Stimulated activated CD4-positive, alpha-beta T cell treated with anti-CD3 and anti-CD28 coated beads, Interleukin-12 subunit alpha, Interleukin-12 subunit beta, amount 100 ng/mL, for 48 hours (primary cell): ENCODE data around the gene ANKS1B.

Experiments used
- DNase-seq, 3 donors: peaks; one replicate each; pipeline ENCODE4 v3.0.0-alpha.2; 2020; ENCODE audit warnings: low read depth in 2 of 3, low spot score in 1 of 3

ANKS1B gene

GRCh38 chr12:99223579-99223978 is 761.2 kb downstream of the ANKS1B start:
- no peak for DNase-seq

- DNase-seq = no peak
Measured at GRCh38 chr12:99213047-99213446, 771.7 kb downstream of the ANKS1B start.

- no peak for DNase-seq
Measured at GRCh38 chr12:99212275-99212674, 772.5 kb downstream of the ANKS1B start.

- DNase-seq = no peak
Measured at GRCh38 chr12:99205111-99205510, 779.6 kb downstream of the ANKS1B start.

GRCh38 chr12:99201906-99202645 is 782.7 kb downstream of the ANKS1B start:
- no peak for DNase-seq

- no peak for DNase-seq
Measured at GRCh38 chr12:99200711-99201384, 783.9 kb downstream of the ANKS1B start.

- DNase-seq = no peak
Measured at GRCh38 chr12:99195474-99195873, 789.3 kb downstream of the ANKS1B start.

GRCh38 chr12:99192489-99192888 is 792.2 kb downstream of the ANKS1B start:
- DNase-seq = no peak

- no peak for DNase-seq
Measured at GRCh38 chr12:99176871-99177270, 807.9 kb downstream of the ANKS1B start.

GRCh38 chr12:99170461-99170860 is 814.3 kb downstream of the ANKS1B start:
- DNase-seq = no peak

GRCh38 chr12:99170037-99170436 is 814.7 kb downstream of the ANKS1B start:
- no peak for DNase-seq

GRCh38 chr12:99157946-99158345 is 826.8 kb downstream of the ANKS1B start:
- DNase-seq = no peak

- DNase-seq = no peak
Measured at GRCh38 chr12:99154983-99155336, 829.8 kb downstream of the ANKS1B start.

GRCh38 chr12:99154216-99154982 is 830.3 kb downstream of the ANKS1B start:
- no peak for DNase-seq

- DNase-seq = no peak
Measured at GRCh38 chr12:99153293-99153692, 831.4 kb downstream of the ANKS1B start.

- no peak for DNase-seq
Measured at GRCh38 chr12:99152337-99152736, 832.4 kb downstream of the ANKS1B start.

GRCh38 chr12:99151744-99152143 is 833.0 kb downstream of the ANKS1B start:
- DNase-seq = no peak

GRCh38 chr12:99147130-99147529 is 837.6 kb downstream of the ANKS1B start:
- no peak for DNase-seq

GRCh38 chr12:99146730-99147129 is 838.0 kb downstream of the ANKS1B start:
- no peak for DNase-seq

GRCh38 chr12:99146185-99146584 is 838.6 kb downstream of the ANKS1B start:
- DNase-seq = no peak

GRCh38 chr12:99142651-99143050 is 842.1 kb downstream of the ANKS1B start:
- no peak for DNase-seq
